K562 (cell line): ENCODE data around the gene HEXD. TPM values are rescaled to one million over a fixed set of nuclear protein-coding genes. Genes with fewer than 3 reads are reported as not detected.

Experiments
- BMI1 ChIP-seq: fragments of 150-350 bp; IDR thresholded peaks from 2 replicates; pipeline ENCODE4 v1.6.1; 2014; ENCODE audit warnings: low read length
- CBX3 ChIP-seq, 2 experiments: IDR thresholded peaks; 1 replicate in 1 of 2; 2 replicates in 1 of 2; pipeline ENCODE4 v1.6.1; 2012; ENCODE audit warnings: inconsistent platforms in 2 of 2, low read length in 2 of 2, borderline replicate concordance in 1 of 2, control low read depth in 1 of 2
- FOXP1 ChIP-seq: sonication (generic); formaldehyde crosslinking; IDR thresholded peaks from 2 replicates; pipeline ENCODE4 v1.8.0; 2022; ENCODE audit warnings: mild to moderate bottlenecking, missing genetic modification reagents
- GTF2A2 ChIP-seq: IDR thresholded peaks from 2 replicates; pipeline ENCODE4 v1.6.1; 2016; ENCODE audit warnings: mild to moderate bottlenecking, missing genetic modification characterization, missing compliant biosample characterization
- NONO ChIP-seq, 2 experiments: fragments of 200-400 bp in 1 of 2; fragments of 450-650 bp in 1 of 2; formaldehyde crosslinking in 1 of 2; IDR thresholded peaks; 2 replicates each; pipeline ENCODE4 v1.6.1; 2017; ENCODE audit warnings: low read depth in 2 of 2, mild to moderate bottlenecking in 2 of 2, moderate library complexity in 2 of 2, low read length in 1 of 2
- NR3C1 ChIP-seq: sonication (generic); formaldehyde crosslinking; IDR thresholded peaks from 2 replicates; pipeline ENCODE4 v1.8.1; 2022; ENCODE audit warnings: missing genetic modification reagents
- RAD21 ChIP-seq, 2 experiments: fragments of 250-450 bp in 1 of 2; fragments of 450-650 bp in 1 of 2; sonication (Bioruptor Pico) in 1 of 2; formaldehyde crosslinking in 1 of 2; IDR thresholded peaks in 1 of 2; conservative IDR thresholded peaks in 1 of 2; 2 replicates each; pipeline versions ENCODE4 v1.4.0 to v1.8.0; 2020 to 2022; ENCODE audit warnings: mild to moderate bottlenecking in 2 of 2, moderate library complexity in 1 of 2
- TBP ChIP-seq: optimal IDR thresholded peaks from 2 replicates; pipeline ENCODE3; 2011; ENCODE audit warnings: low read depth, low read length, improper control_type of control experiment
- U2AF1 ChIP-seq: fragments of 200-400 bp; formaldehyde crosslinking; optimal IDR thresholded peaks from 2 replicates; pipeline ENCODE3; 2017; ENCODE audit warnings: mild to moderate bottlenecking, low read depth, low read length, moderate library complexity
- ZNF584 ChIP-seq: fragments of 200-800 bp; sonication (Bioruptor generic); IDR thresholded peaks from 2 replicates; pipeline ENCODE4 v1.6.1; 2016; ENCODE audit warnings: low read depth, mild to moderate bottlenecking, missing genetic modification characterization, missing compliant biosample characterization
- ZNF77 ChIP-seq: fragments of 250-450 bp; sonication (Bioruptor Pico); IDR thresholded peaks from 2 replicates; pipeline ENCODE4 v1.5.0; 2020
- polyA plus RNA-seq, 8 experiments: library from polyadenylated mRNA; depleted of rRNA in 4 of 8; stranded (reverse) in 5 of 8; unstranded in 3 of 8; fragments of >200 nt; fragmentation: Nextera tagmentation in 2 of 8; fragmentation: Illumina TruSeq in 1 of 8; extraction: Ambion mirVana in 2 of 8; extraction: Trizol in 1 of 8; gene quantifications; 2 replicates each; pipeline versions ENCODE4 v1.2.1 to v1.2.3, GENCODE V29; 2011 to 2014; ENCODE audit warnings: inconsistent platforms in 1 of 8, missing spikeins in 1 of 8
- total RNA-seq, 7 experiments: library from RNA; depleted of rRNA in 6 of 7; stranded (reverse); fragments of >200 nt in 6 of 7; fragmentation: Illumina TruSeq in 2 of 7; extraction: Trizol in 2 of 7; gene quantifications; 2 replicates each; pipeline versions ENCODE4 v1.2.1 to v1.2.3, GENCODE V29; 2011 to 2021; ENCODE audit warnings: low replicate concordance in 1 of 7
- TF ChIP-seq, protein P1 (sequence below): fragments of 450-650 bp; IDR thresholded peaks from 2 replicates; pipeline ENCODE4 v1.6.1; 2016; ENCODE audit warnings: borderline replicate concordance
- TF ChIP-seq, protein P2 (sequence below): fragments of 250-450 bp; sonication (Bioruptor Pico); IDR thresholded peaks from 2 replicates; pipeline ENCODE4 v1.4.0; 2020
- TF ChIP-seq, protein P3 (sequence below): sonication (generic); formaldehyde crosslinking; IDR thresholded peaks from 2 replicates; pipeline ENCODE4 v1.8.1; 2023; ENCODE audit warnings: mild to moderate bottlenecking, missing genetic modification reagents, moderate library complexity
- TF ChIP-seq, protein P4 (sequence below): fragments of 200-800 bp; sonication (Bioruptor generic); IDR thresholded peaks from 2 replicates; pipeline ENCODE4 v1.6.1; 2017; ENCODE audit warnings: missing genetic modification characterization, missing compliant biosample characterization
- TF ChIP-seq, protein P5 (sequence below), 2 experiments: fragments of 450-650 bp; IDR thresholded peaks; 2 replicates each; pipeline ENCODE4 v1.6.1; 2018; ENCODE audit warnings: mild to moderate bottlenecking in 2 of 2, low read depth in 1 of 2; ENCODE audit not compliant: partially characterized antibody in 2 of 2

The HEXD gene
- total and polyA plus RNA-seq, 9 of the 15 experiments (the other 6 are each of a cell fraction or from before 2014, with no cell fraction given): 1.0 to 25.3 (median 10.0) TPM

DNA sequence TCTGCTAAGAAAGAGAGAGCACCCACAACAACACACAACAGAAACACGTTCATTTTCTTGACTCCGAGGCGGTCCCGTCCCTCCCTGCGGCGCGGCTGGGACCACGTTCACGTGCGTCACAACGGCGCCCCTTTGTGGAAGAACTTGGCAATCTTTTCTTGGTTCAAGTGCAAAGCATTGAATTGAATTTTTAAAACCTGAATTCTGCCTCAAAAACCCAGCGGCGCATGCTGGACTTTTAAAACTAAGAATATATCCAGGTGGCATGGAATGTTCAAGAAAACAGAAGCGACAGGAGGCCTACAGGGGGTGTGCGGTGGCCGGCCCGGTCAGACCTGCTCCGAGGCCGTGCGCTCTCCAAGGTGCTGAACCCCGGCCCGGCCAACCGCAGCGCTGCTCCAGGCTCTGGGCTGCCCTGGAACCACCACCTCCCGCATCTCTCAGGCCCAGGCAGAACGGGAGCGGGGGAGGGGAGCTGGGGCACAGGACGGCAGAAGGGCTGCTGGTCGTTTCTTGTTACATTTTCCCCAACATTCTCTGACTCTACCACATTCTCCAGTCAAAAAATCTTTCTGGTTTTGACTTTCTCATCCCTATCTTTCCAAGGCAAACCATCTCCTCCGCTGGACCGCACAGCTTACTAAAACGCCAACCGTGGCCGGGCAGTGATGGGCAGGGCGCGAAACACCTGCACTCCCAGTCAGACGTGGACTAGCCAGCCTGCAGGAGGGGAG, 3.4 kb upstream of the HEXD start (continued):
- TF ChIP-seq GTF2A2 (tag) (no peak), CBX3 (IDR thresholded peaks at IDR 0.05; ENCODE audit: borderline replicate concordance in 1 of 2, low read length in 2 of 2) (0 out of 3 replicates have a peak, but pooled peaks of 1 of the 2 experiments have one; percentile 38), ZNF77 (CRISPR knock-in tag) (no peak), TBP (no peak), NONO (IDR thresholded peaks at IDR 0.05; ENCODE audit: low read depth in 2 of 2, low read length in 1 of 2) (no peak), ZNF584 (CRISPR knock-in tag) (peak; percentile 53; the same call in 1 of the 2 replicates), U2AF1 (no peak), RAD21 (CRISPR knock-in tag; conservative IDR thresholded peaks at IDR 0.05 in 1 of 2, IDR thresholded peaks at IDR 0.05 in 1 of 2) (peak; percentile 76 to 86), NR3C1 (CRISPR knock-in tag) (peak; percentile 90; the same call in 1 of the 2 replicates), BMI1 (no peak), FOXP1 (peak; percentile 95)
- TF ChIP-seq, protein P1, sequence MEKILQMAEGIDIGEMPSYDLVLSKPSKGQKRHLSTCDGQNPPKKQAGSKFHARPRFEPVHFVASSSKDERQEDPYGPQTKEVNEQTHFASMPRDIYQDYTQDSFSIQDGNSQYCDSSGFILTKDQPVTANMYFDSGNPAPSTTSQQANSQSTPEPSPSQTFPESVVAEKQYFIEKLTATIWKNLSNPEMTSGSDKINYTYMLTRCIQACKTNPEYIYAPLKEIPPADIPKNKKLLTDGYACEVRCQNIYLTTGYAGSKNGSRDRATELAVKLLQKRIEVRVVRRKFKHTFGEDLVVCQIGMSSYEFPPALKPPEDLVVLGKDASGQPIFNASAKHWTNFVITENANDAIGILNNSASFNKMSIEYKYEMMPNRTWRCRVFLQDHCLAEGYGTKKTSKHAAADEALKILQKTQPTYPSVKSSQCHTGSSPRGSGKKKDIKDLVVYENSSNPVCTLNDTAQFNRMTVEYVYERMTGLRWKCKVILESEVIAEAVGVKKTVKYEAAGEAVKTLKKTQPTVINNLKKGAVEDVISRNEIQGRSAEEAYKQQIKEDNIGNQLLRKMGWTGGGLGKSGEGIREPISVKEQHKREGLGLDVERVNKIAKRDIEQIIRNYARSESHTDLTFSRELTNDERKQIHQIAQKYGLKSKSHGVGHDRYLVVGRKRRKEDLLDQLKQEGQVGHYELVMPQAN: peak; percentile 93
- TF ChIP-seq, protein P2, sequence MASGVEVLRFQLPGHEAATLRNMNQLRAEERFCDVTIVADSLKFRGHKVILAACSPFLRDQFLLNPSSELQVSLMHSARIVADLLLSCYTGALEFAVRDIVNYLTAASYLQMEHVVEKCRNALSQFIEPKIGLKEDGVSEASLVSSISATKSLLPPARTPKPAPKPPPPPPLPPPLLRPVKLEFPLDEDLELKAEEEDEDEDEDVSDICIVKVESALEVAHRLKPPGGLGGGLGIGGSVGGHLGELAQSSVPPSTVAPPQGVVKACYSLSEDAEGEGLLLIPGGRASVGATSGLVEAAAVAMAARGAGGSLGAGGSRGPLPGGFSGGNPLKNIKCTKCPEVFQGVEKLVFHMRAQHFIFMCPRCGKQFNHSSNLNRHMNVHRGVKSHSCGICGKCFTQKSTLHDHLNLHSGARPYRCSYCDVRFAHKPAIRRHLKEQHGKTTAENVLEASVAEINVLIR (CRISPR knock-in tag): no peak
- TF ChIP-seq, protein P3, sequence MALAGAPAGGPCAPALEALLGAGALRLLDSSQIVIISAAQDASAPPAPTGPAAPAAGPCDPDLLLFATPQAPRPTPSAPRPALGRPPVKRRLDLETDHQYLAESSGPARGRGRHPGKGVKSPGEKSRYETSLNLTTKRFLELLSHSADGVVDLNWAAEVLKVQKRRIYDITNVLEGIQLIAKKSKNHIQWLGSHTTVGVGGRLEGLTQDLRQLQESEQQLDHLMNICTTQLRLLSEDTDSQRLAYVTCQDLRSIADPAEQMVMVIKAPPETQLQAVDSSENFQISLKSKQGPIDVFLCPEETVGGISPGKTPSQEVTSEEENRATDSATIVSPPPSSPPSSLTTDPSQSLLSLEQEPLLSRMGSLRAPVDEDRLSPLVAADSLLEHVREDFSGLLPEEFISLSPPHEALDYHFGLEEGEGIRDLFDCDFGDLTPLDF (CRISPR knock-in tag): peak; percentile 90
- TF ChIP-seq, protein P4, sequence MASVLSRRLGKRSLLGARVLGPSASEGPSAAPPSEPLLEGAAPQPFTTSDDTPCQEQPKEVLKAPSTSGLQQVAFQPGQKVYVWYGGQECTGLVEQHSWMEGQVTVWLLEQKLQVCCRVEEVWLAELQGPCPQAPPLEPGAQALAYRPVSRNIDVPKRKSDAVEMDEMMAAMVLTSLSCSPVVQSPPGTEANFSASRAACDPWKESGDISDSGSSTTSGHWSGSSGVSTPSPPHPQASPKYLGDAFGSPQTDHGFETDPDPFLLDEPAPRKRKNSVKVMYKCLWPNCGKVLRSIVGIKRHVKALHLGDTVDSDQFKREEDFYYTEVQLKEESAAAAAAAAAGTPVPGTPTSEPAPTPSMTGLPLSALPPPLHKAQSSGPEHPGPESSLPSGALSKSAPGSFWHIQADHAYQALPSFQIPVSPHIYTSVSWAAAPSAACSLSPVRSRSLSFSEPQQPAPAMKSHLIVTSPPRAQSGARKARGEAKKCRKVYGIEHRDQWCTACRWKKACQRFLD: peak; percentile 65; the same call in 1 of the 2 replicates
- TF ChIP-seq, protein P5, sequence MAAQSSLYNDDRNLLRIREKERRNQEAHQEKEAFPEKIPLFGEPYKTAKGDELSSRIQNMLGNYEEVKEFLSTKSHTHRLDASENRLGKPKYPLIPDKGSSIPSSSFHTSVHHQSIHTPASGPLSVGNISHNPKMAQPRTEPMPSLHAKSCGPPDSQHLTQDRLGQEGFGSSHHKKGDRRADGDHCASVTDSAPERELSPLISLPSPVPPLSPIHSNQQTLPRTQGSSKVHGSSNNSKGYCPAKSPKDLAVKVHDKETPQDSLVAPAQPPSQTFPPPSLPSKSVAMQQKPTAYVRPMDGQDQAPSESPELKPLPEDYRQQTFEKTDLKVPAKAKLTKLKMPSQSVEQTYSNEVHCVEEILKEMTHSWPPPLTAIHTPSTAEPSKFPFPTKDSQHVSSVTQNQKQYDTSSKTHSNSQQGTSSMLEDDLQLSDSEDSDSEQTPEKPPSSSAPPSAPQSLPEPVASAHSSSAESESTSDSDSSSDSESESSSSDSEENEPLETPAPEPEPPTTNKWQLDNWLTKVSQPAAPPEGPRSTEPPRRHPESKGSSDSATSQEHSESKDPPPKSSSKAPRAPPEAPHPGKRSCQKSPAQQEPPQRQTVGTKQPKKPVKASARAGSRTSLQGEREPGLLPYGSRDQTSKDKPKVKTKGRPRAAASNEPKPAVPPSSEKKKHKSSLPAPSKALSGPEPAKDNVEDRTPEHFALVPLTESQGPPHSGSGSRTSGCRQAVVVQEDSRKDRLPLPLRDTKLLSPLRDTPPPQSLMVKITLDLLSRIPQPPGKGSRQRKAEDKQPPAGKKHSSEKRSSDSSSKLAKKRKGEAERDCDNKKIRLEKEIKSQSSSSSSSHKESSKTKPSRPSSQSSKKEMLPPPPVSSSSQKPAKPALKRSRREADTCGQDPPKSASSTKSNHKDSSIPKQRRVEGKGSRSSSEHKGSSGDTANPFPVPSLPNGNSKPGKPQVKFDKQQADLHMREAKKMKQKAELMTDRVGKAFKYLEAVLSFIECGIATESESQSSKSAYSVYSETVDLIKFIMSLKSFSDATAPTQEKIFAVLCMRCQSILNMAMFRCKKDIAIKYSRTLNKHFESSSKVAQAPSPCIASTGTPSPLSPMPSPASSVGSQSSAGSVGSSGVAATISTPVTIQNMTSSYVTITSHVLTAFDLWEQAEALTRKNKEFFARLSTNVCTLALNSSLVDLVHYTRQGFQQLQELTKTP (IDR thresholded peaks at IDR 0.05; ENCODE audit: low read depth in 1 of 2, partially characterized antibody in 2 of 2): peak in 1 of 2 experiments; percentile 98
